ENCODE measurements around the gene CADM1.

The CADM1 gene

DNA sequence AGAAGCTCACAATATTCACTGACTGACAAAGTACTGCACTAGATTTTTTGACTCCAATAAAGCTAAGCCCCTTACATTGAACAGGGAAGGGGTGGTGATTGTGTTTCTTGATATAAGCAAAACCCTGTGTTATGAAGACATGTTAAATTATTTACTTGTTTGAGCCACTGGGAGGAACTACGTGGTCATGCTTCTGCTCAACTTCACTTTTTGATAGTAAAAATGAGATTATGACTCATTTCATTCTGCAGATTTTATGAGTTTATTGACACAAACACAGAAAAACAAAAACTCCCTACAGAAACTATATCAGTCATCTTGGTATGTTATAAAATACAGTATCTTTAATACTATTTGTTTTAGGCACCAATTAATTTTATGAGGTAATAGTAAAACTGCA lies 124.7 kb downstream of the CADM1 start:
- H3K4me1 ChIP-seq (ENCODE audit: low read depth, poor library complexity, severe bottlenecking) = peaks cover 33% of the 10 kb centered on the region
- H3K36me3 ChIP-seq (ENCODE audit: insufficient read depth) = no peaks in the 10 kb centered on the region
- H4K20me1 ChIP-seq (ENCODE audit: insufficient read depth) = no peaks in the 10 kb centered on the region
- H3K27ac ChIP-seq = no peak overlapping the region
- no peak overlapping the region for H3K9ac ChIP-seq
- H3K27me3 ChIP-seq (ENCODE audit: insufficient read depth, low read depth) = no peaks in the 10 kb centered on the region
- no peaks in the 10 kb centered on the region for H3K79me2 ChIP-seq (ENCODE audit: insufficient read depth, low read depth)
- no peak overlapping the region for H3K4me2 ChIP-seq
- no peak overlapping the region for H3K4me3 ChIP-seq (IDR thresholded peaks at IDR 0.05; ENCODE audit: insufficient read depth, low read depth, low read length)
- no peak overlapping the region for H2AFZ ChIP-seq (ENCODE audit: low read depth)
- TF ChIP-seq CTCF (conservative IDR thresholded peaks at IDR 0.05; ENCODE audit: low read depth, low read length) = no peak

DNA sequence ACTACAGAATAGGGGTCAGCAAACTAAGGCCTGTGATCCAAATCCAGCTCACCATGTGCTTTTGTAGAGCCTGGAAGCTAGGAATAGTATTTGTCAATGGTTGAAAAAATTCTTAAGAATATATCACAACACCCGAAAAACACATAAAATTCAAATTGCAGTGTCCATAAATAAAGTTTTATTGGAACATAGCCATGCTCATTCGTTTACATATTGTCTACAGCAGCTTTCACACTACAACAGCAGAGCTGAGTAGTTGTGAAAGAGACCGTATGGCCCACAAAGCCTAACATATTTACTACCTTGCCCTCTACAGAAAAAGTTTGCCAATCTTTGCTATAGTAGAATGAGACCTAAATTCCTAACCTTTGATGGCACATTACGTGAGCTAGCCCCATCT lies 125.7 kb downstream of the CADM1 start:
- no peaks in the 10 kb centered on the region for H3K27me3 ChIP-seq (ENCODE audit: insufficient read depth, low read depth)
- no peak overlapping the region for H3K27ac ChIP-seq
- H3K4me3 ChIP-seq (IDR thresholded peaks at IDR 0.05; ENCODE audit: insufficient read depth, low read depth, low read length) = no peak overlapping the region
- peaks cover 23% of the 10 kb centered on the region for H3K4me1 ChIP-seq (ENCODE audit: low read depth, poor library complexity, severe bottlenecking)
- H3K9ac ChIP-seq = no peak overlapping the region
- no peak overlapping the region for H3K4me2 ChIP-seq
- H2AFZ ChIP-seq (ENCODE audit: low read depth) = no peak overlapping the region
- no peak for TF ChIP-seq CTCF (conservative IDR thresholded peaks at IDR 0.05; ENCODE audit: low read depth, low read length)
- no peaks in the 10 kb centered on the region for H3K36me3 ChIP-seq (ENCODE audit: insufficient read depth)
- H4K20me1 ChIP-seq (ENCODE audit: insufficient read depth) = no peaks in the 10 kb centered on the region
- no peaks in the 10 kb centered on the region for H3K79me2 ChIP-seq (ENCODE audit: insufficient read depth, low read depth)

GRCh38 chr11:115377882-115378296 lies 126.3 kb downstream of the CADM1 start:
- H3K4me3 ChIP-seq (IDR thresholded peaks at IDR 0.05; ENCODE audit: insufficient read depth, low read depth, low read length) = no peak overlapping the region
- H3K9ac ChIP-seq = no peak overlapping the region
- H3K27me3 ChIP-seq (ENCODE audit: insufficient read depth, low read depth) = no peaks in the 10 kb centered on the region
- no peak for TF ChIP-seq CTCF (conservative IDR thresholded peaks at IDR 0.05; ENCODE audit: low read depth, low read length)
- no peak overlapping the region for H2AFZ ChIP-seq (ENCODE audit: low read depth)
- H3K4me2 ChIP-seq = no peak overlapping the region
- no peak overlapping the region for H3K27ac ChIP-seq
- H3K4me1 ChIP-seq (ENCODE audit: low read depth, poor library complexity, severe bottlenecking) = peaks cover 21% of the 10 kb centered on the region
- no peaks in the 10 kb centered on the region for H4K20me1 ChIP-seq (ENCODE audit: insufficient read depth)
- no peaks in the 10 kb centered on the region for H3K79me2 ChIP-seq (ENCODE audit: insufficient read depth, low read depth)
- no peaks in the 10 kb centered on the region for H3K36me3 ChIP-seq (ENCODE audit: insufficient read depth)

GRCh38 chr11:115368616-115369015 lies 135.6 kb downstream of the CADM1 start:
- Histone ChIP-seq H3K79me2 (ENCODE audit: insufficient read depth, low read depth) (no peaks in the 10 kb centered on the region), H3K4me3 (IDR thresholded peaks at IDR 0.05; ENCODE audit: insufficient read depth, low read depth, low read length) (no peak overlapping the region), H3K9ac (no peak overlapping the region), H2AFZ (ENCODE audit: low read depth) (no peak overlapping the region), H3K4me2 (no peak overlapping the region), H3K36me3 (ENCODE audit: insufficient read depth) (no peaks in the 10 kb centered on the region), H4K20me1 (ENCODE audit: insufficient read depth) (no peaks in the 10 kb centered on the region), H3K4me1 (ENCODE audit: low read depth, poor library complexity, severe bottlenecking) (no peaks in the 10 kb centered on the region), H3K27ac (no peak overlapping the region), H3K27me3 (ENCODE audit: insufficient read depth, low read depth) (no peaks in the 10 kb centered on the region)
- TF ChIP-seq CTCF (conservative IDR thresholded peaks at IDR 0.05; ENCODE audit: low read depth, low read length) = no peak
